MV-4-11 (cell line): ENCODE results near the gene OSTM1.
"Not testable (repeated sequence)": the region's sequence is repeated elsewhere in the genome, so short reads cannot be mapped to it uniquely, and the experiment has no call there.

ENCODE experiments used
- DNase-seq: peaks from one replicate; lab custom pipeline; 2025; lab: John Stamatoyannopoulos, UW

OSTM1 gene

GRCh38 chr6:108020472-108021116 lies 53.9 kb downstream of the OSTM1 start:
- no peak for DNase-seq

GRCh38 chr6:108016283-108016682 lies 58.3 kb downstream of the OSTM1 start:
- DNase-seq: not testable (repeated sequence)

GRCh38 chr6:108013787-108014439 lies 60.6 kb downstream of the OSTM1 start:
- no peak for DNase-seq

- no peak for DNase-seq
Measured at GRCh38 chr6:108009894-108010293, 64.6 kb downstream of the OSTM1 start.

GRCh38 chr6:108009258-108009657 lies 65.3 kb downstream of the OSTM1 start:
- DNase-seq: not testable (repeated sequence)

GRCh38 chr6:108008363-108008762 lies 66.2 kb downstream of the OSTM1 start:
- no peak for DNase-seq

- DNase-seq: no peak
Measured at GRCh38 chr6:108005961-108006360, 68.6 kb downstream of the OSTM1 start.

GRCh38 chr6:108004861-108005260 lies 69.7 kb downstream of the OSTM1 start:
- no peak for DNase-seq

- DNase-seq: no peak
Measured at GRCh38 chr6:108002365-108003221, 71.9 kb downstream of the OSTM1 start.

- DNase-seq: no peak
Measured at GRCh38 chr6:108001696-108002231, 72.8 kb downstream of the OSTM1 start.

GRCh38 chr6:108000259-108000658 lies 74.3 kb downstream of the OSTM1 start:
- not testable (repeated sequence) for DNase-seq

GRCh38 chr6:107999341-107999740 lies 75.2 kb downstream of the OSTM1 start:
- no peak for DNase-seq

- no peak for DNase-seq
Measured at GRCh38 chr6:107991772-107992550, 82.6 kb downstream of the OSTM1 start.
